Activated CD4-positive, alpha-beta T cell treated with anti-CD3 and anti-CD28 coated beads, Interleukin-2, Interleukin-6, amounts not matched to agents 100 ng/mL and 50 ng/mL, durations not matched to agents 16 hours and 8 hours (primary cell): ENCODE data around the gene RARS1.
"Not testable (repeated sequence)": the region's sequence is repeated elsewhere in the genome, so short reads cannot be mapped to it uniquely, and the experiment has no call there.

Source experiments
- DNase-seq: peaks from one replicate; pipeline ENCODE4 v3.0.0-alpha.2; 2020

RARS1 gene

GRCh38 chr5:168482361-168482760, 3.9 kb upstream of the RARS1 start:
- DNase-seq: no peak

DNA sequence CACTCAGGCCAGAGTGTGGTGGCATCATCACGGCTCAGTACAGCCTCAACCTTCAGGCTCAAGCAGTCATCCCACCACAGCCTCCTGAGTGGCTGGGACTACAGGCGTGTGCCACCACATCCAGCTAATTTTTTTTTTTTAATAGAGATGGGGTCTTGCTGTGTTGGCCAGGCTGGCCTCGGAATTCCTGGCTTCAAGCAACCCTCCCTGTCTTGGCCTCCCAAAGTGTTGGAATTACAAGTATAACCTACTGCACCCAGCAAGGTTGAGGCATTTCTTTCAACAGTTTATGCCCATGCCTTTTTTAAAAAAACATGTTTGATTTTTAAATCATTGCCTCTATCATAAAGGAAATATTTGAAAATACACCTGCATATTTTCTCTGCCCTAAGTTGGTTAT, 2.8 kb downstream of the RARS1 start:
- no peak for DNase-seq

DNA sequence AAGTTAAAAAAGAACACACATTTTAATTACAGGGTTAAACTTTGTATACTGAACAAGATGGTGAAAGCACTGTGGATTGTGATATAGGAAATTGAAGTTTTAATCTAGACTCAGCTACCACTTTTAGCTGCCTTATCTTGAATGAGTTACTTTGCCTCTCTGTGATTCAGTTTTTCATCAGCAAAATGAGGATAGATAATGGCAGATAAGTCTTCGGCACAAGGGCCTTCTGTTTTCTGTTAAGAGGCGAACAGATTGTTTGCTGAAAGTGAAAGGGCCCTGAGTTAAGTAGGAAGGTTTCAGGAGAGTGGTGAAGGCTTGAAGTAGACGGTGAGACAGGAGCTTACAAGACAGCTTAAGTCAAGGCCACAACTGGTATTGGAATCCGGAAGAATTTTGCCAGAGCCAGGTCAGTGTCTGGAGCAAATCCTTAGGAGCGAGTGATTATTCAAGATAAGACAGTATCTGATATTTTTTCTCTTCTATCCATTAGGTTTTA, 7.8 kb downstream of the RARS1 start:
- no peak for DNase-seq

- no peak for DNase-seq
These were observed 16.4 kb downstream of the RARS1 start for GRCh38 chr5:168502563-168503237.

GRCh38 chr5:168513861-168514428, 27.7 kb downstream of the RARS1 start:
- DNase-seq: no peak

GRCh38 chr5:168525856-168526255, 39.6 kb downstream of the RARS1 start:
- DNase-seq: no peak

DNA sequence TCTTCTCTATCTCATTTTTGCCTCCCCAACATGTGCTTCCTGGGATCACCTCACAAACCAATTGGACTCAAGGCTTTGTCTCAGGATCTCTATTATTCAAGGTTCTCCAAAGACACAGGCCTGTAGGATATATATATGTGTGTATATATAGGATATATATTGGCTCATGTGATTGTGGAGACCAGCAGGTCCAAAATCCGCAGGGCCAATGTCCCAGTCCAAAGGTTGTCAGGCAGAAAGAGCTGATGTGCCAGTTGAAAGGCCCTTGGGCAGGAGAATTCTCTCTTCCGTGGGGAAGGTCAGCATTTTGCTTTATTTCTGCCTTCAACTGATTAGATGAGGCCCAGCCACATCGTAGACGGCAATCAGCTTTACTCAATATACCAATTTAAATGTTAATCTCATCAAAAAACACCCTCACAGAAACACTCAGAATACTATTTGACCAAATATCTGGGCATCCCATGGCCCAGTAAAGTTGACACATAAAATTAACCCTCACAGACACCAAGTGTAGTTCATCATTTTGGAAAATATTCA, 41.6 kb downstream of the RARS1 start:
- DNase-seq: no peak

DNA sequence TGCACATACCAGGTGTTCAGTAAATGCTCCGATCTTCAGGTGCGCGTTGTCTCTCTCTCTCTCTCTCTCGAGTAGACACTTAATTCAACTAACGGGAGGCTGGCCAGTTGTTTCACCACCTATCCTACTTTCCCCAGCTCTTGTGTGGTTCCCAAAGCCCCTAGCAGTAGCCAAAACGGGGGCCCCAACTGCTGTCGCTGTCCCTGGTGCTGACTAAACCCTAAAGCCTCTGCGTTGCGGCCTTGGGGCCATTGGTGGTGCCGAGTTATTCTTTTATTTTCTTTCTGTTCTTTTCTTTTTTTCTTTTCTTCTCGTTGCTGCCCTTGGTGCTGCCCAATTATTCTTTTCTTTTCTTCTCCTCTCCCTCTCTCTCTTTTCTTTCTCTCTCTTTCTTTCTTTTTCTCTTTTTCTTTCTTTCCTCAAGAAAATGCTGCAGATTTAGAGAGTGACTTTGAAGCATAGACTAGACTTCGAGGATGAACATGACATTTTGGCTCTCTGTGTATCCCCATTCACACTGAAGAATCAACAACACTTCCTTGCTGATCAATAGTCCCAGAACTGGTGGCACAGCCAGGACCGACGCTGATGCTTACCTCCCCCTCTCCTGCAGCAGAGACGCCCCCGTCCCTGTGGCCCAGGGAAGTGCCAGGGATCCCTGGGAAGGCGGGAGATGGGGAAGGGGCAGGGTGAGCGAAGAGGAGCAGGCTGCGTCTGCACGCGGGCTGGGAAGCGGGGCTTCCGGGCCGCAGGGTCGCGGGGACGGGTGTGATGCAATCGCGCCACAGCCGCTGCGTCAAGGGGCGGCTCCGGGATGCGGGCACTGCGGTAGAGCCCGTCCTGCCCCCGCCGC, 42.5 kb downstream of the RARS1 start, which contains the start of gene FBLL1:
Gene FBLL1 (plus strand): TSS at position 785 of the 853 bp plus-strand sequence. CDS start 200 bp downstream, outside the sequence.
- DNase-seq: peak; percentile 13

- no peak for DNase-seq
These were observed 43.3 kb downstream of the RARS1 start for GRCh38 chr5:168529374-168530234.

- DNase-seq: no peak
These were observed 44.4 kb downstream of the RARS1 start for GRCh38 chr5:168530621-168531150.

DNA sequence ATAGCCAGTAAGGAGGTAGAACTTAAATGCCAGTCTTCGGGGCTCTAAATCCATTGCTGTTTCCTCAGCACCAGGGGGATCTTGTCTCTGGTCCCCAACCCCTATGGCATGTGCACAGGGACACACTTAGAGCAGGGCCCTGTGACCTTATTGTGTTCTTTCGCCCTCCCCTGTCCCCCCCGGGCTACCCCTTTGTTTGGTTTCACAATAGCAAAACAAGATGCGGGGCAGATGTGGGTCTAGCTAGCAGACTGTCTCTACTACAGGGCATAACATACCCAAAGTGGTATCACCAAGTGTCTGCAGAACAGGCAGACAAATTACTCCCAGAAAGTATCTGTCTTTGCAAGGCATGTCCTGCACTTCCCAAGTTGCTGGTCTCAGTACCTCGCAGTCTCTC, 44.9 kb downstream of the RARS1 start:
- no peak for DNase-seq

- DNase-seq: no peak
These were observed 46.0 kb downstream of the RARS1 start for GRCh38 chr5:168531987-168532864.

DNA sequence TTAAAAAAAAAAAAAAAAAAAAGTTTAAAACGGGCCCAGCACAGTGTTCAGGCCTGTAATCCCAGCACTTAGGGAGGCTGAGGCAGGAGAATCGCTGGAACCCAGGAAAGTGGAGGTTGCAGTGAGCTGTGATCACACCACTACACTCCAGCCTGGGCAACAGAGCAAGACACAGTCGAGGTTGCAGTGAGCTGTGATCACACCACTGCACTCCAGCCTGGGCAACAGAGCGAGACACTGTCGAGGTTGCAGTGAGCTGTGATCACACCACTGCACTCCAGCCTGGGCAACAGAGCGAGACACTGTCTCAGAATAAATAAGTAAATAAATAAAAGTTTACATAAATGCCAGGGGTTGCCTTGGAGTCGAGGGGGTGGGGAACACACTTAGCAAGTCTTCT, 48.1 kb downstream of the RARS1 start:
- DNase-seq: not testable (repeated sequence)

- no peak for DNase-seq
These were observed 50.9 kb downstream of the RARS1 start for GRCh38 chr5:168537176-168537575.

DNA sequence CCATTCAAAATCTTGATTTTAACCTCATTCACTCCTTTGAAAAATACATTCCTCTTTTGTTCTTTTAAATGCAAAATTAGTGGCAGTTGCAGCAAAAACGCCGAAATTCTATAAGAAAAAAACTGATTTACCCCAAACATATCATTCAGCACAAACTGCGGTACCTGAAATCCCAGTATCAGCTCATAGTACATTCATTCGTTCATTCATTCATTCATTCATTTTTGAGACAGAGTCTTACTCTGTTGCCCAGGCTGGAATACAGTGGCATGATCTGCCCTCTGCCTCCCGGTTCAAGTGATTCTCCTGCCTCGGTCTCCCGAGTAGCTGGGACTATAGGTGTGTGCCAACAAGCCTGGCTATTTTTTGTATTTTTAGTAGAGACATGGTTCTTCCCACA, 63.3 kb downstream of the RARS1 start:
- no peak for DNase-seq

DNA sequence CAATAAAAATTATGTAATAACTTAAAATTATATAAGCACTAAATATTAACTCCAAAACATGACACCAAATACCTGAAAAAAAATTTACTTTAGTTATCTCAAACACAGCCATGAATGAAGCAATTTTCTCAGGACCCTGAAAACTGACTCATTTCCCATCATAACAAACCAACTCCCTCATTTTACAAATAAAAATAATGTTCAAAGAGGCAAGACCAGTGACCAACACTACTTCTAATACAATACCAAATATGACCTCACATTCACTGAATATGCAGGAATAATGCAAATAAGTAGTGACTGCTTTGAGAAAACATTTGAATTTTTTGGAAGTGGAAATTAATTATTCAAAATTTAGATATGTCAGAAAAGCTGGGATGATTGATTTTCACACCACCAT, 64.4 kb downstream of the RARS1 start:
- no peak for DNase-seq

- no peak for DNase-seq
These were observed 65.9 kb downstream of the RARS1 start for GRCh38 chr5:168552146-168552545.

GRCh38 chr5:168553377-168554130, 67.3 kb downstream of the RARS1 start:
- DNase-seq: no peak

GRCh38 chr5:168557389-168557788, 71.1 kb downstream of the RARS1 start:
- no peak for DNase-seq

- no peak for DNase-seq
These were observed 76.0 kb downstream of the RARS1 start for GRCh38 chr5:168562279-168562678.
